NCI-H82 treated with DMSO at 0.1 percent for 48 hours (cell line): ENCODE results near the gene AKAP1.

ENCODE experiments used
- DNase-seq: peaks from one replicate; lab custom pipeline; 2025; ENCODE audit not compliant: unreplicated experiment; lab: John Stamatoyannopoulos, UW

The AKAP1 gene

GRCh38 chr17:57158795-57159194, 73.7 kb downstream of the AKAP1 start:
- no peak for DNase-seq

DNA sequence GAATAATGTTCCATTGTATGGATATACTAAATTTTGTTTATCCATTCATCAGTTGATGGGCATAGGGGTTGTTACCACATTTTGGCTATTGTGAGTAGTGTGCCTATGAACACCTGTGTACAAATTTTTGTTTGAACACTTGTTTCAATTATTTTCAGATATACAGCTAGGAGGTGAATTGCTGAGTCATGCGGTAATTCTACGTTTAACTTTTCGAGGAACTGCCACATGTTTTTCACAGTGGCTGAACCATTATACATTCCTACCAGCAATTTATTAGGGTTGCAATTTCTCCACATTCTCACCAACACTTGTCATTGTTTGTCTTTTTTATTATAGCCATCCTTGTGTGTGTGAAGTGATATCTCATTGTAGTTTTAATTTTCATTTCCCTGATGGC, 75.6 kb downstream of the AKAP1 start:
- DNase-seq, result no peak

- no peak for DNase-seq
Measured at GRCh38 chr17:57164814-57165213, 79.8 kb downstream of the AKAP1 start.

GRCh38 chr17:57165754-57166153, 80.7 kb downstream of the AKAP1 start:
- no peak for DNase-seq

DNA sequence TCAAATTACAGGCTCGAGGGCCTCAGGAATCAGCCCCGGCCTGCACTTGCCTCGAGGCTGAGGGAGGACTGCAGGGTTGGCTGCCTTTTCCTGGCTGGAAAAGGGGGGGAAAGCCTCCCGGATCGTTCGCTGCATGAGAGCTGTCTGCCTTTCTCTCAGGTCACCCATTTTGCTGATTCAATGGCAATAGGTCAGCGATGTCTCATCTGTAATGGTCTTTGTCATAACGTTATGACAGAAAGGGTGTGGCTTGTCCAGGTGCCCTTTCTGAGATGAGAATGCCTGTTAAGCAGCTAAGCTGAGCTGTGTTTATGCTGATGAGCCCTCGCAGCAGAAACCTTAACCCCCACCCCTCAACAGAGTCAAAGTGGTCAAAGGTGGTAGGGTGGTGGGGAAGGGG, 81.8 kb downstream of the AKAP1 start:
- no peak for DNase-seq

- DNase-seq, result no peak
Measured at GRCh38 chr17:57168695-57169094, 83.6 kb downstream of the AKAP1 start.

GRCh38 chr17:57170866-57171265, 85.8 kb downstream of the AKAP1 start:
- DNase-seq, result no peak
